Neural progenitor cell (in vitro differentiated cells): ENCODE results near the gene SYTL1. TPM values are rescaled to one million over a fixed set of nuclear protein-coding genes. Genes with fewer than 3 reads are reported as not detected.

Experiments
- DNase-seq: peaks from one replicate; pipeline ENCODE4 v3.0.0-alpha.2; 2016; ENCODE audit warnings: low spot score
- H2AFZ ChIP-seq: fragments of 200-600 bp; sonication (generic); replicated peaks from 2 replicates; pipeline ENCODE4 v1.6.1; 2016; ENCODE audit warnings: antibody characterized with exemption
- H3F3A ChIP-seq: fragments of 200-600 bp; sonication (generic); 2 replicates; pipeline ENCODE4 v1.6.1; 2016; ENCODE audit warnings: antibody characterized with exemption, low read depth
- H3K27ac ChIP-seq: fragments of 200-600 bp; sonication (generic); 2 replicates; pipeline ENCODE4 v1.5.1; 2016; ENCODE audit warnings: mild to moderate bottlenecking
- H3K27me3 ChIP-seq: fragments of 200-600 bp; sonication (generic); 2 replicates; pipeline ENCODE4 v1.6.1; 2016; ENCODE audit warnings: mild to moderate bottlenecking, moderate library complexity
- H3K36me3 ChIP-seq: fragments of 200-600 bp; sonication (generic); 2 replicates; pipeline ENCODE4 v1.5.1; 2016
- H3K4me1 ChIP-seq: fragments of 200-600 bp; sonication (generic); 2 replicates; pipeline ENCODE4 v1.6.1; 2016; ENCODE audit warnings: mixed run types
- H3K4me2 ChIP-seq: fragments of 200-600 bp; sonication (generic); 2 replicates; pipeline ENCODE4 v1.6.1; 2016
- H3K4me3 ChIP-seq: fragments of 200-600 bp; sonication (generic); 2 replicates; pipeline ENCODE4 v1.5.1; 2016
- H3K79me2 ChIP-seq: fragments of 200-600 bp; sonication (generic); 2 replicates; pipeline ENCODE4 v1.6.1; 2016; ENCODE audit warnings: low read depth
- H3K9ac ChIP-seq: fragments of 200-600 bp; sonication (generic); 2 replicates; pipeline ENCODE4 v1.6.1; 2016
- H3K9me3 ChIP-seq: fragments of 200-600 bp; sonication (generic); 2 replicates; pipeline ENCODE4 v1.5.1; 2016; ENCODE audit warnings: low read depth
- H4K20me1 ChIP-seq: fragments of 200-600 bp; sonication (generic); 2 replicates; pipeline ENCODE4 v1.6.1; 2016; ENCODE audit warnings: low read depth
- H3K27ac Mint-ChIP-seq: 3 replicates; pipeline ENCODE4 v1.8.0; 2021; ENCODE audit warnings: mixed read lengths
- H3K27me3 Mint-ChIP-seq: 2 replicates; pipeline ENCODE4 v1.8.0; 2022; ENCODE audit warnings: low read depth, mild to moderate bottlenecking, inconsistent platforms, moderate library complexity, mixed read lengths; ENCODE audit not compliant: insufficient read depth
- H3K36me3 Mint-ChIP-seq: 3 replicates; pipeline ENCODE4 v1.8.0; 2021; ENCODE audit warnings: mixed read lengths
- H3K4me1 Mint-ChIP-seq: 3 replicates; pipeline ENCODE4 v1.8.0; 2021; ENCODE audit warnings: mixed read lengths
- H3K4me3 Mint-ChIP-seq: 3 replicates; pipeline ENCODE4 v1.8.0; 2021; ENCODE audit warnings: mild to moderate bottlenecking, moderate library complexity, mixed read lengths
- H3K9me3 Mint-ChIP-seq: 3 replicates; pipeline ENCODE4 v1.8.0; 2020; ENCODE audit warnings: mixed read lengths
- EZH2 ChIP-seq: fragments of 200-600 bp; sonication (generic); IDR thresholded peaks from 2 replicates; pipeline ENCODE4 v1.6.1; 2017; ENCODE audit warnings: antibody characterized with exemption, mild to moderate bottlenecking, moderate library complexity
- EZH2phosphoT487 ChIP-seq: fragments of 200-600 bp; sonication (generic); IDR thresholded peaks from 2 replicates; pipeline ENCODE4 v1.6.1; 2017; ENCODE audit warnings: antibody characterized with exemption
- total RNA-seq: library from RNA; depleted of rRNA; stranded (reverse); fragments of >200 nt; gene quantifications from 2 replicates; pipeline ENCODE4 v1.2.3, GENCODE V29; 2015; ENCODE audit warnings: low replicate concordance
- TF ChIP-seq, protein P1 (sequence below): fragments of 200-600 bp; sonication (generic); IDR thresholded peaks from 2 replicates; pipeline ENCODE4 v1.5.1; 2017; ENCODE audit warnings: antibody characterized with exemption, mild to moderate bottlenecking

SYTL1 gene
- total RNA-seq, 1 donor from 2014 or later = 5.7 TPM

DNA sequence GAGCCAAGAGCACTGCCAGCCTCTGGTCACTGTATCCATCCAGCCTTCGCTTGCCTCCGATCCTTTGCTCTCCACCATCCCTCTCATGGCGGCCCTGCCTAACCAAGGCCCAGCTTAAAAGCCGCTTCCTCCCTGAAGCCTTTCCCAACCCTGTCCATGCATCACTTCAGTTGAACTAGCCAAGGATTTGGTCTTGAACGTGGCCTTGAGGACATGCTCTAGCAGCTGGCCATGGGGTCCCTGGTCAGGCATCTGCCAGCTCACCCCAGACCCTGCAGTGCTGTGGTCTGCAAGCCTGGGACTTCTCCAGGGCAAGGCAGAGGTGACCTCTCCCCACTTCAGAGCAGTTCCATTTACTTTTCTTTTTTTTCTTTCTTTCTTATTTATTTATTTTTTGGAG, 5.1 kb upstream of the SYTL1 start:
- Mint-ChIP-seq H3K4me3 (no peak overlapping the region), H3K4me1 (peaks cover 28% of the 10 kb centered on the region)

DNA sequence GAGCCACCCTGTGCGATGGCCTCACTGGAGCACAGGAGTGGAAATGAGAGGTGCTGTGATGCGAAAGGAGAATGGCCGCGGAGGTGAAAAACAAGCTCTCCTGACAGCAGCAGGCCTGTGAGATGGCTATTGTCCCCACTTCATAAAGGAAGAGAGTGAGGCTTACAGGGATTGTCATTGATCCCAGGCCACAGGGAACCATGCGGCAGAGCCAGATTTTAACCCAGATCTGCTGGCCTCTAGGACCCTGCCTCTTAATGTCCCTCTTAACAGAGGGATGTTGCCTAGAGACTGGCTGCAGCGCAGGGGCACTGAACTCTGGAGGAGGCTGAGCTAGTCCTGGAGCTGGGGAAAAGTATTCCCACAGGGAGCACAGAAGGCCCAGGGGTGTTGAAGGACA, 3.1 kb upstream of the SYTL1 start:
- Histone ChIP-seq H2AFZ (no peak overlapping the region), H3K9me3 (no peaks in the 10 kb centered on the region), H4K20me1 (no peaks in the 10 kb centered on the region), H3F3A (peaks cover 40% of the 10 kb centered on the region), H3K4me1 (peaks cover 42% of the 10 kb centered on the region), H3K4me2 (peak overlapping the region; percentile 70), H3K79me2 (no peaks in the 10 kb centered on the region), H3K36me3 (no peaks in the 10 kb centered on the region), H3K27me3 (no peaks in the 10 kb centered on the region), H3K4me3 (no peak overlapping the region), H3K27ac (peak overlapping the region; percentile 76), H3K9ac (no peak overlapping the region)
- Mint-ChIP-seq H3K27ac (peak overlapping the region; percentile 98), H3K4me3 (peak overlapping the region; percentile 69), H3K36me3 (peaks cover 9% of the 10 kb centered on the region), H3K27me3 (peaks cover 15% of the 10 kb centered on the region), H3K4me1 (peaks cover 43% of the 10 kb centered on the region), H3K9me3 (no peaks in the 10 kb centered on the region)
- TF ChIP-seq EZH2 (no peak), EZH2phosphoT487 (no peak)
- TF ChIP-seq, protein P1, sequence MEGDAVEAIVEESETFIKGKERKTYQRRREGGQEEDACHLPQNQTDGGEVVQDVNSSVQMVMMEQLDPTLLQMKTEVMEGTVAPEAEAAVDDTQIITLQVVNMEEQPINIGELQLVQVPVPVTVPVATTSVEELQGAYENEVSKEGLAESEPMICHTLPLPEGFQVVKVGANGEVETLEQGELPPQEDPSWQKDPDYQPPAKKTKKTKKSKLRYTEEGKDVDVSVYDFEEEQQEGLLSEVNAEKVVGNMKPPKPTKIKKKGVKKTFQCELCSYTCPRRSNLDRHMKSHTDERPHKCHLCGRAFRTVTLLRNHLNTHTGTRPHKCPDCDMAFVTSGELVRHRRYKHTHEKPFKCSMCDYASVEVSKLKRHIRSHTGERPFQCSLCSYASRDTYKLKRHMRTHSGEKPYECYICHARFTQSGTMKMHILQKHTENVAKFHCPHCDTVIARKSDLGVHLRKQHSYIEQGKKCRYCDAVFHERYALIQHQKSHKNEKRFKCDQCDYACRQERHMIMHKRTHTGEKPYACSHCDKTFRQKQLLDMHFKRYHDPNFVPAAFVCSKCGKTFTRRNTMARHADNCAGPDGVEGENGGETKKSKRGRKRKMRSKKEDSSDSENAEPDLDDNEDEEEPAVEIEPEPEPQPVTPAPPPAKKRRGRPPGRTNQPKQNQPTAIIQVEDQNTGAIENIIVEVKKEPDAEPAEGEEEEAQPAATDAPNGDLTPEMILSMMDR = no peak
- DNase-seq = peak; percentile 81

More for the DNA sequence above, 5.1 kb upstream of the SYTL1 start:
- Histone ChIP-seq H3K27me3 (no peaks in the 10 kb centered on the region), H2AFZ (no peak overlapping the region), H4K20me1 (no peaks in the 10 kb centered on the region), H3K4me2 (no peak overlapping the region), H3K4me1 (peaks cover 28% of the 10 kb centered on the region), H3F3A (peaks cover 40% of the 10 kb centered on the region), H3K27ac (no peak overlapping the region), H3K9me3 (no peaks in the 10 kb centered on the region), H3K79me2 (no peaks in the 10 kb centered on the region), H3K9ac (no peak overlapping the region), H3K36me3 (no peaks in the 10 kb centered on the region), H3K4me3 (no peak overlapping the region)
- Mint-ChIP-seq H3K36me3 (peaks cover 12% of the 10 kb centered on the region), H3K9me3 (no peaks in the 10 kb centered on the region), H3K27me3 (peaks cover 9% of the 10 kb centered on the region), H3K27ac (peak overlapping the region; percentile 80)
- no peak for DNase-seq
- TF ChIP-seq EZH2 = no peak
- TF ChIP-seq, protein P1 = no peak
- no peak for TF ChIP-seq EZH2phosphoT487

DNA sequence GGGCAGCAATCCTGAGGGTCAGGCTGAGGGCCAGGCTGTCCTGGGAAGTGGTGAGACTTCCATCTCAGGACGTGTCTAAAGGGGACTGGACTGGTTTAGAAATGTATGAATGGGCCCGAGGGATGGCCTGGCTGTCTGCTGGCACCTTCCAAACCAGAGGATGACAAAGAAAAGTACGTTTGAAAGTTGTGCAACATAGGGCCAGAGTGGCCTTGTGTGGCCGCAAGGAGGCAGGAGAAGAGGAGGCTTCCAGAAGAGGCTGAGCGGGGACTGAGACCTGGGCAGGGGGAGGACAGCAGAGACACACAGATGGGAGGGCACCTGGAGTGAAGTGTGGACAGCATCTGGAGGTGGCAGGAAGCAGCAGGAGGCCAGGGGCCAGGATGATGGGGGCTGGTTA, 2.6 kb upstream of the SYTL1 start:
- Histone ChIP-seq H3K9me3 (no peaks in the 10 kb centered on the region), H3K36me3 (no peaks in the 10 kb centered on the region), H3F3A (peaks cover 40% of the 10 kb centered on the region), H3K4me2 (peak overlapping the region; percentile 70), H3K79me2 (no peaks in the 10 kb centered on the region), H3K4me1 (peaks cover 42% of the 10 kb centered on the region), H3K4me3 (no peak overlapping the region), H3K27me3 (no peaks in the 10 kb centered on the region), H2AFZ (no peak overlapping the region), H4K20me1 (no peaks in the 10 kb centered on the region), H3K27ac (peak overlapping the region; percentile 76), H3K9ac (no peak overlapping the region)
- Mint-ChIP-seq H3K27ac (peak overlapping the region; percentile 98), H3K4me3 (peak overlapping the region; percentile 69), H3K9me3 (no peaks in the 10 kb centered on the region), H3K27me3 (peaks cover 15% of the 10 kb centered on the region), H3K4me1 (peaks cover 43% of the 10 kb centered on the region), H3K36me3 (peaks cover 7% of the 10 kb centered on the region)
- no peak for DNase-seq
- TF ChIP-seq, protein P1 = no peak
- TF ChIP-seq EZH2 (no peak), EZH2phosphoT487 (no peak)
